T47D (cell line): Measurements from ENCODE around the gene FA2H.

Source experiments
- DNase-seq, 2 experiments: peaks; one replicate each; pipeline versions ENCODE4 v3.0.0 to v3.0.0-alpha.2; 2011 to 2012; ENCODE audit warnings: low read depth in 1 of 2, low spot score in 1 of 2
- JUND ChIP-seq: IDR thresholded peaks from 2 replicates; pipeline ENCODE4 v1.6.1; 2012; ENCODE audit warnings: low read depth
- in situ Hi-C: cut with HindIII; loops from 2 replicates; pipeline ENCODE4 v1.10.0; 2016; ENCODE audit warnings: low sequenced_read_pairs, low pct_unique_long_range_greater_than_20kb

Gene FA2H

DNA sequence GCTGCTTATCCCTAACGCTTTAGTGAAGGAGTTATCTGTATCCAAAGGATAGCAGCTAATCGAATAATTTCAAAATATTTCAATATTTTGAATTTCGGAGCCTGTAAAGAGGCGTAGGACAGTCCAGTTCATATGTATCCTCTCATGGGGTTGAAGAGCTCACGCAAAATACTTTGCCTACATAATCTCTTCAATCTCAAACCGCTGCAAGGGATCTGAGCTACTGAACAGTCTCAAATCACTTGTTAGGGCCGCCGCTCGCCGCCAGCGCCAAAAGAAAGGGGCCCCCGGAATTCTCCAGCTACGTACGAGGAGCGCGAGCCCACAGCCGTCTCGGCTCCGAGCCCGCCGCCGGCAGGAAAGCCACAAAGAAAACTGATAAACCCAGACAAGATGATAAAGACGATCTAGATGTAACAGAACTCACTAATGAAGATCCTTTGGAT, 107.3 kb downstream of the FA2H start:
- no peak for TF ChIP-seq JUND
- in situ Hi-C loops = no loop called here
- DNase-seq = peak in 1 of 2 experiments; percentile 45

DNA sequence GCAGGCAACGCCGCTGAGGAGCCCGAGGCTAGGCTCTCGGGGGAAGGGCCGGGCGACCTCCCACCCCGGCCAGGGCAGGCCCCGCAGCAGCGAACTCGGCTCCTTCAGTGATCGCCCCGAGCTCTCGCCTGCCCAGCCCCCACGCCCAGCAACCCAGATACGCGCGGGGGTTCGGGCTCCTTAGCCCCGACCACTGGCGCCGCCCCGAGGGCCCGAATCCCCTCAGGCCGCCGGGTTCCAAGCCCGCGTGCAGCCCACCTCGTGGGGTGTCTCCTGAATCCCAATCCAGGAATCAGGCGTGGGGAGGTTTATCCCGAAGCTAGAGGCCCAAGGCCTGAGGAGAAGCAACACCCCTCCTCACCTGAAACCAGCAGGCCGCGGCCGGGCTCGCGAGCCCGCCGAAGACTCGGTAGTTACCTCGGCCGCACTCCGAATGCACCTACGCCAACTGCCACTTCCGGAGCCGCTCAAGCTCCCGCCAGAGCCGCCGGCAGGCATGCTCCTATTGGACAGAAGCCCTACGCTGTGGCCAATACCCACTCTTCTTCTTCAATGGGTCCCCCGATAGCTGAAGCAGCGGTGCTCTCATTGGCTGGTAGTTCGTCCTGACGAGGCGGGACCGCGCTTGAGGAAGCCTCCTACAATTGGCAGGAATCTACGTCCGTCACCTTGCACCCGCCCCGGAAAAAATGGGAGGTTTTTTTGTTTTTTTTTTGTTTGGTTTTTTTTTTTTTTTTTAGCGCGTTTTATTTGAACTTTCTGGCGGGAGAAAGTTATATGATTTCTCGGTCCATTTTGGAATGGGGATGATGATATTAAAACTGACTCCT, 108.0 kb downstream of the FA2H start, which contains the start of gene RFWD3:
Gene RFWD3 (minus strand): TSS at position 453 of the 830 bp plus-strand sequence. CDS start 5,428 bp downstream, outside the sequence.
- TF ChIP-seq JUND = no peak
- DNase-seq = peak; percentile 99 to 100
- in situ Hi-C loops = no loop called here

DNA sequence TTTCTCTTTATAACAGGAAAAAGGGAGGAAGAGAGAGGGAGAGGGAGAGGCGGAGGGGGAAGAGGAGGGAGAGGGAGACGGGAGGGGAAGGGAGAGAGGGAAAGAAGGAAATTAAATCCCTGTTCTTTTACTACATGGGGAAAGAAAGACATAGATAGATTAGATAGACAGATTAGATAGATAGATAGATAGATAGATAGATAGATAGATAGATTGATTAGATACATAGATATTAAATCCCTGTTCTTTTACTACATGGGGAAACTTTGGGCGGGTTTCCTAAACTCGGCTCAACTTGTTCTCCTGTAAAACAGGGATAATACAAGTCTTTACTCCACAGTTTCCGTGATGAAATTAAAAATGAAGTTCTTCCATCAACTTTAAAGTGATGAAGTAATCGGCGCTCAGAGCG, 108.6 kb downstream of the FA2H start:
- DNase-seq = no peak
- in situ Hi-C loops = no loop called here
- TF ChIP-seq JUND = no peak
